ENCODE data around the gene IGF2R.
"Not testable (repeated sequence)": the region's sequence is repeated elsewhere in the genome, so short reads cannot be mapped to it uniquely, and the experiment has no call there.

The IGF2R gene

GRCh38 chr6:159968295-159969203 is at the start of gene IGF2R:
IGF2R (plus strand) TSS chr6:159969082; CDS start chr6:159969247, 165 bp downstream.
- DNase-seq (ENCODE audit: low read depth in 3 of 3), result peak; percentile 88 to 89 (median 89)

DNA sequence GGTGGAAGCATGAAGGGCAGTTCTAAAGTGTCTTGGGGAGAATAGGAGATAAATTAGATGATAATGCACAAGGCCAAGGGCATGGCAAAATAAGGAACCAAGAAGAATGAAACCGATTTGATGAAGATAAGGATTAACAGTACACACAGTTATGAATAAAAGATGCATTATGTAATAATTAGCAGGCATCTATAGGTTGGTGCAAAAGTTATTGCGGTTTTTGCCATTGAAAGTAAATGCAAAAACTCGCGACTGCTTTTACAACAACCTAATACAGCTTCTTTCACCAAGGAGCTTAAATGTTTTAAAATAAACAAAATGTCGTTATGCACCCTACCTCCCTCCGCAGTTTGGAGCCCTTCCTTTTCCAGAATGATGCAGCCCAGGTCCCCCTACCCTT is 49.1 kb upstream of the IGF2R start:
- DNase-seq (ENCODE audit: low read depth in 3 of 3), result no peak

GRCh38 chr6:159924150-159924549 is 44.7 kb upstream of the IGF2R start:
- not testable (repeated sequence) for DNase-seq (ENCODE audit: low read depth in 3 of 3)

GRCh38 chr6:159926542-159927203 is 42.2 kb upstream of the IGF2R start:
- DNase-seq (ENCODE audit: low read depth in 3 of 3), result no peak

DNA sequence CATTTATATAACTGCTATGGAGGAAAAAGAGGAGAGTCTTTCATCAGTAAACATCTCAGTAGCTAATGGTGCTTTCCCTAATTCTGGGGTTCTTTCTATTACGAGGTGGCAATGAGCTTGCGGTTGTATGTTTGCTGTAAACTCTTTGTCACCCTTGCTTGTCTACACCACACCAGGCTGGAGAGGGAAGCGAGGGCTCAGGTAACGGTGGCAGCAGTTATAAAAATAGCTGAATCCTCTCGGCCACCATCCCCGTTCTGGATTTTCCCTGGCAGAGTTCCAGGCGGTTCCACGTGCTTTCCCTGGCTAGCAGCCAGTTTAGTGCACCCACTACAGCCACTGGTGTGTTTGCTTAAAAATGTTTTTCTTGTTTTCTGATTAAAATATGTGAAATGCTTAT is 39.1 kb upstream of the IGF2R start:
- peak in 2 of 3 experiments; percentile 12 to 45 for DNase-seq (ENCODE audit: low read depth in 3 of 3)

- no peak for DNase-seq (ENCODE audit: low read depth in 3 of 3)
Observed at GRCh38 chr6:159931112-159931511, 37.8 kb upstream of the IGF2R start.

DNA sequence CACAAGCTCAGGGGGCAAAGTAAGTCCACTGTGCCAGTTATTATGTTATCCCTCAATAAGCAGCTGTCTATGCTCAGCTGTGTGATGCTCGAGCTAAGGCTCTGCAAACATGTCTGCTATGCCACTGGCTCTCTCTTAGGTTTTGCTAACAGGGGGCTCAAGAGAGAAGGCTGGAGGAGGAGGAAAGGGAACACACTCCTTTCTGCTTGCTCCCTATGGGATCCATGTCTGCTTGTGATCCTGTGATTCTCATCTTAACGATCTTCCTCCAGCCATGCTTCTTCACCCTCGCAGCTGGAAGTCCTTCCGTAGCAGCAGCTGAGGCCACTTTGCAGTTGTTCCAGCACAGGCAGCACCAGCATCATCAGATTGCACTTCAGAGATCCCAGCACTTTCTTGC is 37.0 kb upstream of the IGF2R start:
- DNase-seq (ENCODE audit: low read depth in 3 of 3), result no peak

DNA sequence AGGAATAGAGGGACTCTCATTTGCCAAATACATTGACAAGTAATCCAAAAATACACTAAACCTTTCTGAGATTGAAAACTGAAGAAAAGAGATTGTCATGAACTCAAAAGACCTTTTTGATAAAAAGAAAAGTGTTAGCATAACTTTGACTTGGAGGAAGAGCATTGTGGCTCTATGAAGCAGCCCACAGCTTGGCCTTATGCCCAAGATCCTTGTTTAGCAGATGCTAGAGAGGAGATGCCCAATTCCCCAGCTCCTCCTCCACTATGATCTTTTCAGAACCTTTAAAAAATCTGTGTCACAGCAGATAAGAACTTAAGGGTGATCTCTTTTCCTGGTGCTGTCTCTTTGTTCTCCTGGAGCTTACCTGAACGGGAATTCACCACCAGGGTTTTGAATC is 35.8 kb upstream of the IGF2R start:
- no peak for DNase-seq (ENCODE audit: low read depth in 3 of 3)

DNA sequence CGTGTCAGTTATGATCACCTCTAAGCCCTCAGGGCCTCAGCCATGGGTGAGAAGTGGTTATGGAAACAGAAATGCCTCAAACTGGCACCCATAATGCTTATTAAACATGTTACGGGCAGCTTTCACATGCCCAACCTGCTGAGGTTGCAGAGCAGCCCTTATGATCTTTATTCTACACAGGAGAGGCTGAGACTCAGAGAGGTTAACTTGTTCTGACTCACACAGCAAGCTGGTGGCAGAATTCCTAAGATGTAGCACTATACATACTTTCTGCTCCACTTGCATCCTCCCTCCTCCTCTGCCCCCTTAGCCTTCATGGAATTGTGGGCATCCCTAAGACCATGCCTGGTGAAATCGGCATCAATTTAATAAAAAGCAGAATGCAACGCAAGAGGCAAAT is 34.7 kb upstream of the IGF2R start:
- no peak for DNase-seq (ENCODE audit: low read depth in 3 of 3)

DNA sequence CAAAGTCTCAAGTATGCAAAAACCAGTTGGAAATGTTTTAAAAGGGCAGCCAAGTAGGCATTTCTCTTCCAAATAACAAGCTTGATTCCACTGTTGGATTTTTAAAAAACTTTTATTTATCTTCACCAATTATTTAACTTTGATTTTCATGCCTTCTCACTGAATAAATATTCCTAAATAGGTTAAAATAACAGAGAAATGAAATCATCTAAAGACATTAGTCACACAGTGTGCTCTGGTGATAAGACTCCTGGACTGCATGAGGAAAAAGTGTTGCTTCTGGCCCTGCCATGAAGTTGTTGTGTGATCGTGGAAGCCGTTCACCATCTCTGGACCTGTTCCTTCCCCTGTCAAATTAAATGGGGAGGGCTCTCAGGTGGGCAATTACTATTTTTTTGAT is 33.8 kb upstream of the IGF2R start:
- no peak for DNase-seq (ENCODE audit: low read depth in 3 of 3)

- DNase-seq (ENCODE audit: low read depth in 3 of 3), result no peak
Observed at GRCh38 chr6:159935633-159936032, 33.2 kb upstream of the IGF2R start.

DNA sequence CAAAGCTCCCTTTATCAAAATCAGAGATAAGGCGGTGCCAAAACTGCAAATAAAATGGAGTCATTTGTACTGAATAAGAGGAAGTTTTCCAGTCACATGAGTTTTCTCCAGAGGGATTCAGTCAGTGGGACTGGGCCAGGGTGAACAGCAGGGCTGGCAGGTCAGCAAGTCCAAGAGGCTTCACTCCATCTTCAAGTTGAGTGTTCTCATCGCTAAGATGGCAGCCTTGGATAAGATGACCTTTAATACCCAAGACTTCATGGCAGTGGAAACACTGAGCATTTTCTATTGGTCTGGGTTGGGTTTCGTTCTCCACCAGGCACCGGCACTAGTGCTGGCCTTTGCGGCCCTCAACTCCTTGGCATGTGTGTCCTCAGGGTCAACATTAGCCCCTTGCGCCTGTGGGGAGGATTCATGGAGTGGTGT is 29.3 kb upstream of the IGF2R start:
- no peak for DNase-seq (ENCODE audit: low read depth in 3 of 3)

DNA sequence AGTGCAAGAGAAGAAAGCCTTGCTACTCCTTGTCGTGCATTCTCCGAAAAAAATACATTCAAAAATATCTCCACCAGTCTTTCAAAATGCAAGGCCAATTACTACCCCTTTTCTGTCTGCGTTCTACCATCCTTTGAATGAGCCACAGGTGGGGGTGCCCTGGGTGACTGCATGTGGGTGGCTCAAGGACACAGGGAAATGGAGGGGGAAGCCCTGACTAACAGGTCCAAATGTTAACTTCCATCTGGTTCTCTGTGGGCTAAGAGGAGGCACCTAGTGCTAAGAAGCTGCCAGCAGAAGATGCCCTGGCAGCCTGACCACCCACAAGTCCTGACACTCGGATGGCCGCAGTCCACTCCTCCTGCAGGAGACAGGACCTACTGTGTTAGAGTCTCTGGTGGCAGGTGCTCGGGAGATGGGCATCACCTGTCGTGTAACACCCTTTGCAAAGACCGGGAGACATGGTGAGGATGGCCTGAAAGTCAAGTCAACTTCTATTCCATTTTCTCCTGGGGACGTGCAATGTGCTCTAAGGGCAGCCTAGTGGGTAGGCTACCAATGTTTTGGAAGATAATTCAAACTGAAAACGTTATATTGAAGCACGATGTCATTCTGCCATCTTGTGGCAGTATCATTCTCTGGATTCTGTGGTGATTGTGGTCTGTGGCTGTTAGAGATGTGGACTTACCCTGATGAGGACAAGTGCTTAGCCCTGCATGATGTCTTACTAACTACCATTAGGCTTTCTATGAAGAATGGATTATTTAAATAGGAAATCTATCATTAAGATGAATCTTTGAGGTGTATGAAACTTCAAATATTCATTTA is 27.4 kb upstream of the IGF2R start:
- DNase-seq (ENCODE audit: low read depth in 3 of 3), result no peak

GRCh38 chr6:159943101-159943632 is 25.7 kb upstream of the IGF2R start:
- no peak for DNase-seq (ENCODE audit: low read depth in 3 of 3)

DNA sequence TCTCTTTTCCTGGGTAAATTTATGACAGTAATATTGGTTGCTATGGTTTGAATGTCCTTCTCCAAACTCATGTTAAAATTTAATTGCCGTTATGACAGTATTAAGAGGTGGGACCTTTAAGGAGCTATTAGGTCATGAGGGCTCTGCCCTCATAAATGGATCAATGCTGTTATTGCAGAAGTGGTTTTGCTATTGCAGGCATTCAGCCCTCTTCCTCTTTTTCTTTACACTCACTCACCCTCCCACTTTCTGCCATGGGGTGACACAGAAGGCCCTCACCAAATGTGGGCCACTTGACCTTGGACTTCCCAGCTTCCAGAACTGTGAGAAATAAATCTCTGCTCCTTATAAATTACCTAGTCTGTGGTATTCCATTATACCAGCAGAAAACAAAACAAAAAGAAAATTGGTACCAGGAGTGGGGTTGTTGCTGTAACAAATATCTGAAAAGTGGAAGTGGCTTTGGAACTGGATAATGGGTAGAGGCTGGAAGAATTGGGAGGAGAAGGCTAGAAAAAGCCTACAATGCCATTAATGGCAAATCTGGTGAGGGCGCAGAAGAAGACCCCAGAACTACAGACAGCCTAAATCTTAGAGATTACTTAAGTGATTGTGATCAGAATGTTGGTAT is 24.8 kb upstream of the IGF2R start:
- DNase-seq (ENCODE audit: low read depth in 3 of 3), result no peak

GRCh38 chr6:159945801-159946392 is 23.0 kb upstream of the IGF2R start:
- no peak for DNase-seq (ENCODE audit: low read depth in 3 of 3)

DNA sequence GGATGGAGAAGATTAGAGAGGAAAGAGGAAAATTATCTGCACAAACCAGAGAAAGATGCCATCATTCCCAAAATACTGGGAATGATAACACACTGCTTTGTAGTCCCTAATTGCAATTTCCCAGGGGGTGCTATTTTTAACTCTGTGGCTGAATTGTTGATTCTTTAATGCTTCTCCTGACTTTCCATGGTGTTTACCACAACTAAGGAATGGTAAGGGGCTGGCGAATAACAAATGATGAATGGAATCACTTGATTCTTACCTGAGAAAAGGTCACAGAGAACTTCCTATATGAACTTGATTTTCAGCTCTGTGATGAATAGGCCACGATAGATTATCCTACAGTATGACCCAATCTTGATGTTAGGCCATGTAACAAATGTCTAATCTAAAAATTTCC is 22.0 kb upstream of the IGF2R start:
- DNase-seq (ENCODE audit: low read depth in 3 of 3), result no peak

DNA sequence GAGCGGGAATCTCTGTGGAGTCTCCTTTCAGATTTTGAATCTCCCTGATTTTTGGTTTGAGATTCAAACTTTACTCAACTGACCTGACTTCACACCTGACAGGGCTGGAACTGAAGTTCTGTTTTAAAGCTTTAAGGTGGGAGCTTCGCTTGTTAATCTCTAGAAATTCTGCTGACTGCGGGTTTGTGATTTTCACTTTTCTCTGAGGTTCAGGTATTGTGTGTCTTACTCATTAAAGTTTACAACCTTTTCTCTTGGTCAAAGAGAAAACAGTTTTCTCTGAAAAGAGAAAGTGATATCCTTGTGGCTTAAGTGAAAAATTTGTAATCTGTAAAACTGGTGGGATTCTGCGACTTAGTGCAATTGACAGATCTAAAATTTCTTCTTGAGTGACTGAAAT is 20.7 kb upstream of the IGF2R start:
- DNase-seq (ENCODE audit: low read depth in 3 of 3), result no peak

- no peak for DNase-seq (ENCODE audit: low read depth in 3 of 3)
Observed at GRCh38 chr6:159951772-159952171, 17.1 kb upstream of the IGF2R start.

DNA sequence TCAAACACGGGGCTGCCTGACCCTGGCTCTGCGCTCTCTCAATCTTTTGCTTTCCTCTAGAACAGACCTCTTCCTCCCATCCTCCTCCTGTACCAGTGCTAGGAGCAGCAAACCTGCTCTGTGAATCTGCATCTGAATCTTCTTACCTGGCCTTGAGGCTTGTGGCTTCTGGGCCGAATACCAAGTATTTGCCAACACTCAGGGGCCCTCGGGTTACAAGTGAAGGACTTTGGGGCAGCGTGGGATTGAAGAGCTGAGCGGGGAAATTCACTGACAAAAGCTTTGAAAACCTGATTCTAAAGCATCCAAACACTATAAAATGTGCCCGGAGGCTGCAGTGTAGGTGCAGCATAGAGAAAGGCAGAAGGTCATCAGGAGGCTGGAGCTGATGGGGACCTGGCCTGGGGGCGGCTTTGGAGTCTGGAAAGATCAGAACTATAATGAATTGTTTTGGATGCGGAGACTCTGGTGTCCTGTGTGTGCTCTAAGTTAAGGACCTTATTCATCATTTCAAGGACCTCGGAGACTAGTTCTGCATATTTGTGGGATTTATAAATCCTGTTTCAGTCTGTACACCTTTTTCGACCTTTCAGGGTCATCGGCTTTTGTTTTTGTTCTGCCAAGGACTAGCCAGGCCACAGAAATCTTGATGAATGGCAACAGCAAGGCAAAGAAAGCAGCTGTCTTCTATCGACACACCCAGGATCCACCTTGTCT is 16.4 kb upstream of the IGF2R start:
- no peak for DNase-seq (ENCODE audit: low read depth in 3 of 3)
